Activated B cell treated with CpG ODN at 0.5 μM for 24 hours (primary cell): ENCODE data around the gene ERC2. TPM values are rescaled to one million over a fixed set of nuclear protein-coding genes. Genes with fewer than 3 reads are reported as not detected.
"Not testable (repeated sequence)": the region's sequence is repeated elsewhere in the genome, so short reads cannot be mapped to it uniquely, and the experiment has no call there.

Experiments
- ATAC-seq: fragments of 200-7000 bp; cut with Tn5 transposase; one replicate; pipeline ENCODE4 v1.10.0; 2021; ENCODE audit warnings: low read depth, mild to moderate bottlenecking, moderate library complexity
- CTCF ChIA-PET: fragments of 350-600 bp; sonication (Branson Sonifier 250); formaldehyde crosslinking; loops from one replicate; lab custom pipeline; 2021; ENCODE audit warnings: antibody characterized with exemption; lab: Charles Lee
- POLR2A ChIA-PET: fragments of 350-600 bp; sonication (Branson Sonifier 250); formaldehyde crosslinking; loops from one replicate; lab custom pipeline; 2021; ENCODE audit warnings: antibody characterized with exemption; lab: Charles Lee
- DNase-seq: peaks from one replicate; pipeline ENCODE4 v3.0.0; 2022
- H3K27ac Mint-ChIP-seq: one replicate; pipeline ENCODE4 v1.8.0; 2020; ENCODE audit warnings: mixed read lengths
- H3K27me3 Mint-ChIP-seq: one replicate; pipeline ENCODE4 v1.8.0; 2021; ENCODE audit warnings: mixed read lengths
- H3K36me3 Mint-ChIP-seq: one replicate; pipeline ENCODE4 v1.8.0; 2021; ENCODE audit warnings: low read depth, mixed read lengths
- H3K4me1 Mint-ChIP-seq: one replicate; pipeline ENCODE4 v1.8.0; 2021; ENCODE audit warnings: mixed read lengths
- H3K4me3 Mint-ChIP-seq: one replicate; pipeline ENCODE4 v1.8.0; 2020; ENCODE audit warnings: mild to moderate bottlenecking, mixed read lengths
- H3K9me3 Mint-ChIP-seq: one replicate; pipeline ENCODE4 v1.8.0; 2020; ENCODE audit warnings: mixed read lengths
- intact Hi-C: fragments of 100-400 bp; cut with micrococcal nuclease; formaldehyde crosslinking; loops from one replicate; pipeline ENCODE4 v1.15.1; 2024
- total RNA-seq: library from RNA; stranded (reverse); gene quantifications from 2 replicates; pipeline ENCODE4 v1.2.3, GENCODE V29; 2022
- TF ChIP-seq, protein P1 (sequence below): fragments of 200-600 bp; IDR thresholded peaks from one replicate; pipeline ENCODE4 v1.8.0; 2022; ENCODE audit warnings: antibody characterized with exemption, mild to moderate bottlenecking

Gene ERC2
- total RNA-seq, 1 donor from 2014 or later, result not detected

GRCh38 chr3:56268616-56269383 is 199.5 kb downstream of the ERC2 start:
- ATAC-seq (no peak), DNase-seq (no peak)
- Mint-ChIP-seq H3K27ac (no peak overlapping the region), H3K4me1 (no peaks in the 10 kb centered on the region), H3K4me3 (no peak overlapping the region), H3K9me3 (no peaks in the 10 kb centered on the region), H3K27me3 (peaks cover 2% of the 10 kb centered on the region), H3K36me3 (no peaks in the 10 kb centered on the region)
- intact Hi-C loops, result no loop called here
- TF ChIP-seq, protein P1, sequence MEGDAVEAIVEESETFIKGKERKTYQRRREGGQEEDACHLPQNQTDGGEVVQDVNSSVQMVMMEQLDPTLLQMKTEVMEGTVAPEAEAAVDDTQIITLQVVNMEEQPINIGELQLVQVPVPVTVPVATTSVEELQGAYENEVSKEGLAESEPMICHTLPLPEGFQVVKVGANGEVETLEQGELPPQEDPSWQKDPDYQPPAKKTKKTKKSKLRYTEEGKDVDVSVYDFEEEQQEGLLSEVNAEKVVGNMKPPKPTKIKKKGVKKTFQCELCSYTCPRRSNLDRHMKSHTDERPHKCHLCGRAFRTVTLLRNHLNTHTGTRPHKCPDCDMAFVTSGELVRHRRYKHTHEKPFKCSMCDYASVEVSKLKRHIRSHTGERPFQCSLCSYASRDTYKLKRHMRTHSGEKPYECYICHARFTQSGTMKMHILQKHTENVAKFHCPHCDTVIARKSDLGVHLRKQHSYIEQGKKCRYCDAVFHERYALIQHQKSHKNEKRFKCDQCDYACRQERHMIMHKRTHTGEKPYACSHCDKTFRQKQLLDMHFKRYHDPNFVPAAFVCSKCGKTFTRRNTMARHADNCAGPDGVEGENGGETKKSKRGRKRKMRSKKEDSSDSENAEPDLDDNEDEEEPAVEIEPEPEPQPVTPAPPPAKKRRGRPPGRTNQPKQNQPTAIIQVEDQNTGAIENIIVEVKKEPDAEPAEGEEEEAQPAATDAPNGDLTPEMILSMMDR, result no peak
- POLR2A ChIA-PET, result no interaction called here
- CTCF ChIA-PET, result interaction anchor here (1.1 kb wide), 2 partner anchors 17 to 18 kb away, joined by 3 read pairs; no protein-coding TSS in a partner anchor

DNA sequence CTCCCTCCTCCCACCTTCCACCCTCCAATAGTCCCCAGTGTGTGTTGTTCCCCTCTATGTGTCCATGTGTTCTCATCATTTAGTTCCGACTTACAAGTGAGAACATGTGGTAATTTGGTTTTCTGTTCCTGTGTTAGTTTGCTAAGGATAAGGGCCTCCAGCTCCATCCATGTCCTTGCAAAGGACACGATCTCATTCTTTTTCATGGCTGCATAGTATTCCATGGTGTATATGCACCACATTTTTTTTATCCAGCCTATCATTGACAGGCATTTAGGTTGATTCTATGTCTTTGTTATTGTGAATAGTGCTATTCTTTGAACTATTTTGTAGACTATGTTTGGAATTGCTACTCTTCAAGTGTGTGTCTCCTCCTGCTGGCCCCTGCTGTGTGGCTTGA is 206.4 kb downstream of the ERC2 start:
- DNase-seq, H3K27me3 Mint-ChIP-seq, H3K9me3 Mint-ChIP-seq, POLR2A ChIA-PET, H3K36me3 Mint-ChIP-seq, H3K4me3 Mint-ChIP-seq, H3K27ac Mint-ChIP-seq, intact Hi-C loops, ATAC-seq, H3K4me1 Mint-ChIP-seq: not testable (repeated sequence)
- CTCF ChIA-PET, result interaction anchor here (1.7 kb wide), 1 partner anchor 9 kb away, joined by 3 read pairs; no protein-coding TSS in a partner anchor

DNA sequence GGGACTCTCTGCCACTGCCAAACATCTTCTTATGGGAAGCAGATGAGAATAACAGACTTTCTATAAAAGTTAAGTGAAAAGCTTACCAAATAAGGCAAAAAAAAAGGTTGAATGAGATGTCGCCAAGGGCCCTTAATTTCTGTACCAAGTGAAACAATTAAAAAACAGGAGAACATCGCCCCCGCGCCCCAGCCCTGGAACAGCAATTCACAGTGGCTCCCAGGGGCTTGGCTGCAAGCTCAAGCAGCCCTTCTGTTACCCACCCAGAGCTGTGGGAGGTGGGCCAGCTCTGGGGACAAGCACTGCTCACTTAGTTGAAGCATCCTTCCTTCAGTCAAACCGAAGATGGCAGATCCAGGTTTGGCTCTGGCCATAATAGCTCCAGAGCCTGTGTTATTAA is 208.0 kb downstream of the ERC2 start:
- H3K27ac Mint-ChIP-seq, result no peak overlapping the region
- H3K4me1 Mint-ChIP-seq, result no peaks in the 10 kb centered on the region
- DNase-seq (no peak), ATAC-seq (no peak)
- ChIA-PET CTCF (no interaction called here), POLR2A (no interaction called here)
- no peaks in the 10 kb centered on the region for H3K36me3 Mint-ChIP-seq
- intact Hi-C loops, result no loop called here
- H3K27me3 Mint-ChIP-seq, result peaks cover 4% of the 10 kb centered on the region
- TF ChIP-seq, protein P1, result no peak
- no peak overlapping the region for H3K4me3 Mint-ChIP-seq
- H3K9me3 Mint-ChIP-seq, result no peaks in the 10 kb centered on the region

DNA sequence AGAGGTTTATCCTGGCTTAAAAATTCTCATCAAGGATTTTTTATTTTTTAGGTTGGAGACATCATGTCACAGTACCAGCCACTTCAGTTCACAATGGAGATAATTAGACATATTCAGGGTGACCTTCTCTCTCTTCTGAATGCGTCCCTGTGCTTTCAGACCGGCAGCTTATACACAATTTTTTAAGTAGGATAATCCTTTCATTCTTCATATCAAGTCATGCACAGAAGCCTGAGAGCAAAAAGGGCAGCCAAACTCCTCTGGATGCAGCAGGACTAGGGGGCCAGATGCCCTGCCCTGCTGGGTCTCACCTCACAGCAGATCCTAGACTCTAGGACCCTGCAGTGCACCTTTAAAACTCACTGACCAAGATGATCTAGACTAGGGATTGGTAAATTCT is 210.4 kb downstream of the ERC2 start:
- Mint-ChIP-seq H3K4me1 (no peaks in the 10 kb centered on the region), H3K36me3 (no peaks in the 10 kb centered on the region), H3K4me3 (no peak overlapping the region), H3K9me3 (no peaks in the 10 kb centered on the region), H3K27me3 (peaks cover 4% of the 10 kb centered on the region), H3K27ac (no peak overlapping the region)
- ATAC-seq (no peak), DNase-seq (no peak)
- intact Hi-C loops, result no loop called here
- TF ChIP-seq, protein P1, result no peak
- CTCF ChIA-PET, result no interaction called here
- POLR2A ChIA-PET, result no interaction called here

DNA sequence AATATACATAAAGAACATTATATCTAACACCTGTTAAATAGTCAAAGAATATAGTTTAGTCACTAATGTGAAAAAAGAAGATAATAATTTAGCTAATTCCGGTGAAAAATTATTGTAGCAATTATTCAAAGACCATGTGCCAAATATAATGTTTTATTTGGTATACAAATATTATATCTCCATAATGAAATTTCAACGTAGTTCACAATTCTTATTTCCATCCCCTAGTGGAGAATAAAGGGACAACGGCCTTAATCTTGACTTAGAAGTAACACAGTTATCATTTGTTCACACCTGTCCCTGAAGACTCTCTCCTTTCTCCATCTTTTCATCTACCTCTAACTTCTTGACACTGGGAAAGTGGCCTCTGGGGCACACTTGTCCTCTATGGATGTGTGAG is 213.4 kb downstream of the ERC2 start:
- H3K27me3 Mint-ChIP-seq, result peaks cover 4% of the 10 kb centered on the region
- H3K9me3 Mint-ChIP-seq, result no peaks in the 10 kb centered on the region
- ATAC-seq (no peak), DNase-seq (no peak)
- intact Hi-C loops, result no loop called here
- no peaks in the 10 kb centered on the region for H3K4me1 Mint-ChIP-seq
- ChIA-PET POLR2A (no interaction called here), CTCF (no interaction called here)
- no peak overlapping the region for H3K27ac Mint-ChIP-seq
- H3K36me3 Mint-ChIP-seq, result no peaks in the 10 kb centered on the region
- H3K4me3 Mint-ChIP-seq, result no peak overlapping the region
- TF ChIP-seq, protein P1, result no peak
